ENCODE results near the gene IFI27. TPM values are rescaled to one million over a fixed set of nuclear protein-coding genes. Genes with fewer than 3 reads are reported as not detected.

The IFI27 gene
- total RNA-seq, 2 donors from 2014 or later: 88.4 to 529 TPM

GRCh38 chr14:94080621-94081385 lies 29.7 kb upstream of the IFI27 start, which contains the start of the genes DDX24 and IFI27L1:
Gene DDX24 (minus strand): TSS chr14:94081202. CDS start chr14:94079742, 1,460 bp downstream.
Gene IFI27L1 (plus strand): TSS chr14:94081310. CDS start chr14:94096938, 15,628 bp downstream.
- under 1% methylated on average over 77 of the region's 77 CpGs for WGBS
- intact Hi-C loops (cut with DNase I): loop anchor here (5.0 kb wide), 1 partner anchor 46 kb away; the partner anchor contains the start of gene IFI27L2
- Histone ChIP-seq H3K27me3 (replicated peaks; ENCODE audit: insufficient read depth) (no peaks in the 10 kb centered on the region), H3K4me1 (replicated peaks) (peaks cover 16% of the 10 kb centered on the region), H3K27ac (peak within 1 kb of the TSS; percentile 87 to 88), H3K4me3 (peak within 1 kb of the TSS; percentile 93 to 96), H3K9me3 (no peaks in the 10 kb centered on the region), H3K36me3 (no peaks in the 10 kb centered on the region)
- peak; percentile 97 for DNase-seq (ENCODE audit: low spot score)
- TF ChIP-seq CTCF (IDR thresholded peaks at IDR 0.05) (peak in 1 of 4 experiments; percentile 10), POLR2AphosphoS5 (IDR thresholded peaks at IDR 0.05) (peak; percentile 97), POLR2A (IDR thresholded peaks at IDR 0.05) (peak; percentile 98)

- Histone ChIP-seq H3K4me3 (peak overlapping the region; percentile 93 to 96), H3K36me3 (no peaks in the 10 kb centered on the region), H3K9me3 (no peaks in the 10 kb centered on the region), H3K27me3 (replicated peaks; ENCODE audit: insufficient read depth) (no peaks in the 10 kb centered on the region), H3K27ac (peak overlapping the region; percentile 87 to 88), H3K4me1 (replicated peaks) (peaks cover 16% of the 10 kb centered on the region)
- no peak for TF ChIP-seq CTCF (IDR thresholded peaks at IDR 0.05)
- no peak for TF ChIP-seq POLR2AphosphoS5 (IDR thresholded peaks at IDR 0.05)
- no peak for TF ChIP-seq POLR2A (IDR thresholded peaks at IDR 0.05)
- WGBS: under 1% methylated on average over 19 of the region's 19 CpGs
- DNase-seq (ENCODE audit: low spot score): peak; percentile 10
- intact Hi-C loops (cut with DNase I): loop anchor here (5.0 kb wide), 1 partner anchor 46 kb away; the partner anchor contains the start of gene IFI27L2
Observed at GRCh38 chr14:94081386-94081820, 29.1 kb upstream of the IFI27 start.

GRCh38 chr14:94087891-94088290 lies 22.6 kb upstream of the IFI27 start:
- intact Hi-C loops (cut with DNase I): no loop called here

GRCh38 chr14:94088516-94088915 lies 22.0 kb upstream of the IFI27 start:
- no peaks in the 10 kb centered on the region for H3K27me3 ChIP-seq (replicated peaks; ENCODE audit: insufficient read depth)
- intact Hi-C loops (cut with DNase I): no loop called here
- 88% methylated on average over 5 of the region's 5 CpGs for WGBS
- H3K36me3 ChIP-seq: no peaks in the 10 kb centered on the region
- H3K4me1 ChIP-seq (replicated peaks): no peaks in the 10 kb centered on the region
- no peak overlapping the region for H3K27ac ChIP-seq
- TF ChIP-seq POLR2AphosphoS5 (IDR thresholded peaks at IDR 0.05) (no peak), CTCF (IDR thresholded peaks at IDR 0.05) (no peak), POLR2A (IDR thresholded peaks at IDR 0.05) (no peak)
- H3K9me3 ChIP-seq: no peaks in the 10 kb centered on the region
- H3K4me3 ChIP-seq: no peak overlapping the region
- no peak for DNase-seq (ENCODE audit: low spot score)

More at GRCh38 chr14:94087891-94088290, 22.6 kb upstream of the IFI27 start:
- DNase-seq (ENCODE audit: low spot score): no peak
- Histone ChIP-seq H3K9me3 (no peaks in the 10 kb centered on the region), H3K4me1 (replicated peaks) (no peaks in the 10 kb centered on the region), H3K27me3 (replicated peaks; ENCODE audit: insufficient read depth) (no peaks in the 10 kb centered on the region), H3K27ac (no peak overlapping the region), H3K4me3 (no peak overlapping the region), H3K36me3 (no peaks in the 10 kb centered on the region)
- TF ChIP-seq CTCF (IDR thresholded peaks at IDR 0.05): no peak
- TF ChIP-seq POLR2AphosphoS5 (IDR thresholded peaks at IDR 0.05): no peak
- no peak for TF ChIP-seq POLR2A (IDR thresholded peaks at IDR 0.05)
- 93% methylated on average over 4 of the region's 4 CpGs for WGBS

Data from prostate gland (tissue), 2 donors.